Stimulated activated CD8-positive, alpha-beta memory T cell treated with anti-CD3 and anti-CD28 coated beads, Interleukin-12 subunit alpha, Interleukin-12 subunit beta, amount 100 ng/mL, for 24 hours (primary cell): ENCODE measurements around the gene BTN3A1.
"Not testable (repeated sequence)": the region's sequence is repeated elsewhere in the genome, so short reads cannot be mapped to it uniquely, and the experiment has no call there.

Source experiments
- DNase-seq: peaks from one replicate; pipeline ENCODE4 v3.0.0-alpha.2; 2020; ENCODE audit errors: extremely low read depth

BTN3A1 gene

GRCh38 chr6:26401987-26402658, at the start of gene BTN3A1:
Gene BTN3A1, plus strand, starts transcription at chr6:26402275. Its CDS starts 3,289 bp downstream, at chr6:26405564.
- DNase-seq: peak; percentile 37

- DNase-seq: no peak
Measured at GRCh38 chr6:26352315-26352714, 49.8 kb upstream of the BTN3A1 start.

- no peak for DNase-seq
Measured at GRCh38 chr6:26354162-26354561, 47.9 kb upstream of the BTN3A1 start.

- no peak for DNase-seq
Measured at GRCh38 chr6:26355366-26355765, 46.7 kb upstream of the BTN3A1 start.

- DNase-seq: not testable (repeated sequence)
Measured at GRCh38 chr6:26357543-26357942, 44.5 kb upstream of the BTN3A1 start.

- DNase-seq: no peak
Measured at GRCh38 chr6:26358511-26358981, 43.5 kb upstream of the BTN3A1 start.

- no peak for DNase-seq
Measured at GRCh38 chr6:26359765-26360164, 42.3 kb upstream of the BTN3A1 start.

- no peak for DNase-seq
Measured at GRCh38 chr6:26360451-26361416, 41.3 kb upstream of the BTN3A1 start.

GRCh38 chr6:26361544-26361943, 40.5 kb upstream of the BTN3A1 start:
- no peak for DNase-seq

GRCh38 chr6:26362093-26362835, 39.8 kb upstream of the BTN3A1 start:
- DNase-seq: no peak

GRCh38 chr6:26362836-26363220, 39.2 kb upstream of the BTN3A1 start:
- DNase-seq: no peak

- DNase-seq: no peak
Measured at GRCh38 chr6:26363882-26364701, 38.0 kb upstream of the BTN3A1 start.

- DNase-seq: no peak
Measured at GRCh38 chr6:26365633-26365995, 36.5 kb upstream of the BTN3A1 start.

GRCh38 chr6:26366504-26366903, 35.6 kb upstream of the BTN3A1 start:
- no peak for DNase-seq

- DNase-seq: no peak
Measured at GRCh38 chr6:26367114-26367513, 35.0 kb upstream of the BTN3A1 start.

GRCh38 chr6:26371813-26372212, 30.3 kb upstream of the BTN3A1 start:
- not testable (repeated sequence) for DNase-seq

- no peak for DNase-seq
Measured at GRCh38 chr6:26372308-26373144, 29.5 kb upstream of the BTN3A1 start.

- no peak for DNase-seq
Measured at GRCh38 chr6:26375270-26375669, 26.8 kb upstream of the BTN3A1 start.

GRCh38 chr6:26377719-26378118, 24.4 kb upstream of the BTN3A1 start:
- no peak for DNase-seq

- not testable (repeated sequence) for DNase-seq
Measured at GRCh38 chr6:26378143-26378542, 23.9 kb upstream of the BTN3A1 start.
